Peyer's patch (tissue), 4 donors: ENCODE results near the gene BASP1.
"Not testable (repeated sequence)": the region's sequence is repeated elsewhere in the genome, so short reads cannot be mapped to it uniquely, and the experiment has no call there.

Source experiments
- CTCF ChIP-seq, 6 experiments: fragments of 450-650 bp in 4 of 6; fragments of 200-600 bp in 2 of 6; sonication (generic) in 1 of 6; IDR thresholded peaks; one replicate each; pipeline ENCODE4 v1.5.1; 2017 to 2019; ENCODE audit warnings: antibody characterized with exemption in 6 of 6, mild to moderate bottlenecking in 3 of 6, moderate library complexity in 1 of 6
- POLR2A ChIP-seq, 2 donors: fragments of 450-650 bp; IDR thresholded peaks; one replicate each; pipeline ENCODE4 v1.5.1; 2017; ENCODE audit warnings: antibody characterized with exemption in 2 of 2, mild to moderate bottlenecking in 2 of 2, moderate library complexity in 2 of 2

GRCh38 chr5:17319095-17319494 is 101.7 kb downstream of the BASP1 start:
- TF ChIP-seq CTCF, POLR2A (IDR thresholded peaks at IDR 0.05): not testable (repeated sequence)
